A673 (cell line): ENCODE measurements around the gene GALNTL6.

Source experiments
- EZH2 ChIP-seq: fragments of 200-600 bp; sonication (generic); IDR thresholded peaks from 2 replicates; pipeline ENCODE4 v1.6.1; 2017; ENCODE audit warnings: borderline replicate concordance, low read depth, mild to moderate bottlenecking, mixed read lengths, antibody characterized with exemption, low read length; ENCODE audit not compliant: poor library complexity, severe bottlenecking
- TF ChIP-seq, protein P1 (sequence below): fragments of 300-800, 200-600 bp; sonication (generic); conservative IDR thresholded peaks from 2 replicates; pipeline ENCODE4 v1.5.1; 2017; ENCODE audit warnings: low read depth, mild to moderate bottlenecking, antibody characterized with exemption, low read length, moderate library complexity, mixed read lengths

DNA sequence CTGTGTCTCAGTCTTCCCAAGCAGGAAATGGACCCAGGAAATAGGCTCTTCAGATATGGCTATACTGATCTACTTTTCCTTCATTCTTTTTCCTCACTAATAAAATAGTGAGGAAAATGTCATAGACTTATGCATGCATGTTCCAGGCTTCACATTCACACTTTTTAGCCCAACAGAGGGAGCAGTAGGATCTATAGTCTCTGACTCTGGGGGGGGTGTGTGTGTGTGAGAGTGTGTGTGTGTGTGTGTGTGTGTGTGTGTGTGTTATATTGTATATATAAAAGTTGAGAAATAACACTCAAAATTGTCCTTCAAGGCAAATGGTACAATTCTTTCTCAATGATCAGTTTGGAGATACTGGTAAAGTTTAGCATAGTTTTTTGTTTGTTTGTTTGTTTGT, 1058.2 kb downstream of the GALNTL6 start:
- TF ChIP-seq, protein P1, sequence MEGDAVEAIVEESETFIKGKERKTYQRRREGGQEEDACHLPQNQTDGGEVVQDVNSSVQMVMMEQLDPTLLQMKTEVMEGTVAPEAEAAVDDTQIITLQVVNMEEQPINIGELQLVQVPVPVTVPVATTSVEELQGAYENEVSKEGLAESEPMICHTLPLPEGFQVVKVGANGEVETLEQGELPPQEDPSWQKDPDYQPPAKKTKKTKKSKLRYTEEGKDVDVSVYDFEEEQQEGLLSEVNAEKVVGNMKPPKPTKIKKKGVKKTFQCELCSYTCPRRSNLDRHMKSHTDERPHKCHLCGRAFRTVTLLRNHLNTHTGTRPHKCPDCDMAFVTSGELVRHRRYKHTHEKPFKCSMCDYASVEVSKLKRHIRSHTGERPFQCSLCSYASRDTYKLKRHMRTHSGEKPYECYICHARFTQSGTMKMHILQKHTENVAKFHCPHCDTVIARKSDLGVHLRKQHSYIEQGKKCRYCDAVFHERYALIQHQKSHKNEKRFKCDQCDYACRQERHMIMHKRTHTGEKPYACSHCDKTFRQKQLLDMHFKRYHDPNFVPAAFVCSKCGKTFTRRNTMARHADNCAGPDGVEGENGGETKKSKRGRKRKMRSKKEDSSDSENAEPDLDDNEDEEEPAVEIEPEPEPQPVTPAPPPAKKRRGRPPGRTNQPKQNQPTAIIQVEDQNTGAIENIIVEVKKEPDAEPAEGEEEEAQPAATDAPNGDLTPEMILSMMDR, result peak; percentile 38
- no peak for TF ChIP-seq EZH2
